H1 (cell line): ENCODE measurements around the gene CACNA1C. TPM values are rescaled to one million over a fixed set of nuclear protein-coding genes. Genes with fewer than 3 reads are reported as not detected.

Experiments
- FOSL1 ChIP-seq: IDR thresholded peaks from 2 replicates; pipeline ENCODE4 v1.6.1; 2011; ENCODE audit warnings: mild to moderate bottlenecking, low read depth, low read length, moderate library complexity; ENCODE audit not compliant: insufficient read depth
- KDM1A ChIP-seq: fragments of 200-600, 300-600 bp; sonication (generic); IDR thresholded peaks from 2 replicates; pipeline ENCODE4 v1.7.1; 2016; ENCODE audit warnings: mild to moderate bottlenecking, low read length, borderline replicate concordance
- NANOG ChIP-seq: IDR thresholded peaks from 2 replicates; pipeline ENCODE4 v1.6.1; 2011; ENCODE audit warnings: low read length, low read depth, mild to moderate bottlenecking, inconsistent platforms; ENCODE audit not compliant: insufficient read depth, poor library complexity, severe bottlenecking
- polyA plus RNA-seq, 7 experiments: library from polyadenylated mRNA; depleted of rRNA in 3 of 7; stranded (reverse) in 5 of 7; unstranded in 2 of 7; fragments of >200 nt in 5 of 7; fragments of 200-250 nt in 2 of 7; gene quantifications; 1 replicate in 5 of 7; 2 replicates in 1 of 7; 4 replicates in 1 of 7; pipeline versions ENCODE4 v1.2.1 to v1.2.3, GENCODE V29; 2011 to 2013; ENCODE audit warnings: missing spikeins in 2 of 7, mixed read lengths in 2 of 7
- total RNA-seq: library from RNA; stranded (reverse); fragmentation: NEBNext Ultra II Directional; extraction: Animal tissue kit (Norgen Biotek cat#: 25700); gene quantifications from 2 replicates; pipeline ENCODE4 v1.2.1, GENCODE V29; 2021

CACNA1C gene
- total and polyA plus RNA-seq, 2 of the 8 experiments (the other 6 are each of a cell fraction or from before 2014, with no cell fraction given): 1.3 TPM

DNA sequence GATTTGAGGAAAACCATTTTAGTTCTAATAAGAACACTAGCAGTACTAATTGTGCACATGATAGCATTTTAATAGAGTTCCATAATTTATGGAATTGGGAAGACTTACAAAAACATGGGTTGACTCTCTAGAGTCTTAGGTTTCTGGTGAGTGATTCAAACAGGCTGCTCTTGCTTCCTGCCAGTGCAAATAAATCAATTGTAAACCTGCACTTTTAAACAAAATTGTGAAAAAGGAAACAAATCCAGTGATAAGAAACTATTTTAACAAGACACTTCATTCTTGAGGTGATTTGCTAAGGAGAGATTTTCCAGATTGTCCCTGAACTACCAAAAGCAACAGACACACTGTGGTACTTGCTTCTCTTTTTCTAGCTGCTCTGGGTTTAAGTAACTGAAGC, 112.2 kb downstream of the CACNA1C start (continued):
- TF ChIP-seq NANOG (no peak), FOSL1 (no peak), KDM1A (no peak)
